Measurements from ENCODE around the gene ADCY10. TPM values are rescaled to one million over a fixed set of nuclear protein-coding genes. Genes with fewer than 3 reads are reported as not detected.

ADCY10 gene
- total and polyA plus RNA-seq, 2 experiments from 2014 or later, result 0.93 to 1.5 TPM

- no peak overlapping the region for H3K4me2 ChIP-seq
- H3K9me3 ChIP-seq (ENCODE audit: low read depth), result no peaks in the 10 kb centered on the region
- DNase-seq (ENCODE audit: low spot score), result no peak
- H3K4me3 ChIP-seq, result no peak overlapping the region
- no peaks in the 10 kb centered on the region for H3K79me2 ChIP-seq
- no peaks in the 10 kb centered on the region for H4K20me1 ChIP-seq (ENCODE audit: insufficient read depth, poor library complexity, severe bottlenecking)
- H3K36me3 ChIP-seq (replicated peaks; ENCODE audit: insufficient read depth, low read depth), result no peaks in the 10 kb centered on the region
- H3K9me2 ChIP-seq (replicated peaks; ENCODE audit: insufficient read depth), result no peaks in the 10 kb centered on the region
- H3K27ac ChIP-seq, result no peak overlapping the region
- no peak overlapping the region for H2AFZ ChIP-seq
- H3K27me3 ChIP-seq, result no peaks in the 10 kb centered on the region
- no peaks in the 10 kb centered on the region for H3K4me1 ChIP-seq (ENCODE audit: insufficient read depth)
- TF ChIP-seq CTCF (IDR thresholded peaks at IDR 0.05; ENCODE audit: poor library complexity) (no peak), EZH2 (IDR thresholded peaks at IDR 0.05; ENCODE audit: borderline replicate concordance) (no peak), EZH2phosphoT487 (IDR thresholded peaks at IDR 0.05; ENCODE audit: low read depth, severe bottlenecking, unreplicated experiment) (no peak)
- WGBS (ENCODE audit: low lambda C conversion rate, missing lambda C conversion rate), result 83% methylated on average over 4 of the region's 4 CpGs
These were observed 88.4 kb downstream of the ADCY10 start for GRCh38 chr1:167825419-167826079.

DNA sequence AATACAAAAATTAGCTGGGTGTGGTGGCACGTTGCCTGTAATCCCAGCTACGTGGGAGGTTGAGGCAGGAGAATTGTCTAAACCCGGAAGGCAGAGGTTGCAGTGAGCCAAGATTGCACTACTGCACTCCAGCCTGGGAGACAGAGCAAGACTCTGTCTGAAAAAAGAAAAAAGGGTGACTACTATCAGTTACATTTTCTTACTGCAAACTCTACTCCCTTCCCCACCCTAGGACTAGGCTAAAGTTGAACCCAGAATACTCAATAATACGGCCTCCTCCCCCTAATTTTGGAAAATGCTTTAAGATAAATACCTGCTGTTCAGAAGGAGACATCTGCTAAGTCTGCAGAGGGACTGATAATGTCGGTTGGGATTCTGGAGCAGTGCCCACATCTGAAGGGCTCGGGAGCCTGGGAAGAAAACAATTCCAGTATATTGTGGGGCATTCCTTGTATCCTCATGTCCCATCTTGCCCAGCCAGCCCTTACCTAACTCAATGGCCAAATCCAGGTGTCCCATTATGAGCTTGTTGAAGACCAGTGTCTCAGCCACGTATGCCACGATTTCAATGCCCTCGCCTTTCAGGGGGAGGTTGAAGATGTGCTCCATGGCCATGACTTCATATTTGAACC is 89.7 kb downstream of the ADCY10 start:
- no peak for DNase-seq (ENCODE audit: low spot score)
- H3K36me3 ChIP-seq (replicated peaks; ENCODE audit: insufficient read depth, low read depth), result no peaks in the 10 kb centered on the region
- H3K79me2 ChIP-seq, result no peaks in the 10 kb centered on the region
- H3K9me3 ChIP-seq (ENCODE audit: low read depth), result no peaks in the 10 kb centered on the region
- 80% methylated on average over 9 of the region's 9 CpGs for WGBS (ENCODE audit: low lambda C conversion rate, missing lambda C conversion rate)
- H4K20me1 ChIP-seq (ENCODE audit: insufficient read depth, poor library complexity, severe bottlenecking), result no peaks in the 10 kb centered on the region
- H3K9me2 ChIP-seq (replicated peaks; ENCODE audit: insufficient read depth), result no peaks in the 10 kb centered on the region
- TF ChIP-seq EZH2phosphoT487 (IDR thresholded peaks at IDR 0.05; ENCODE audit: low read depth, severe bottlenecking, unreplicated experiment), result no peak
- no peak for TF ChIP-seq EZH2 (IDR thresholded peaks at IDR 0.05; ENCODE audit: borderline replicate concordance)
- TF ChIP-seq CTCF (IDR thresholded peaks at IDR 0.05; ENCODE audit: poor library complexity), result no peak
- no peak overlapping the region for H3K4me2 ChIP-seq
- no peak overlapping the region for H3K4me3 ChIP-seq
- H3K4me1 ChIP-seq (ENCODE audit: insufficient read depth), result no peaks in the 10 kb centered on the region
- no peak overlapping the region for H2AFZ ChIP-seq
- no peaks in the 10 kb centered on the region for H3K27me3 ChIP-seq
- no peak overlapping the region for H3K27ac ChIP-seq

DNA sequence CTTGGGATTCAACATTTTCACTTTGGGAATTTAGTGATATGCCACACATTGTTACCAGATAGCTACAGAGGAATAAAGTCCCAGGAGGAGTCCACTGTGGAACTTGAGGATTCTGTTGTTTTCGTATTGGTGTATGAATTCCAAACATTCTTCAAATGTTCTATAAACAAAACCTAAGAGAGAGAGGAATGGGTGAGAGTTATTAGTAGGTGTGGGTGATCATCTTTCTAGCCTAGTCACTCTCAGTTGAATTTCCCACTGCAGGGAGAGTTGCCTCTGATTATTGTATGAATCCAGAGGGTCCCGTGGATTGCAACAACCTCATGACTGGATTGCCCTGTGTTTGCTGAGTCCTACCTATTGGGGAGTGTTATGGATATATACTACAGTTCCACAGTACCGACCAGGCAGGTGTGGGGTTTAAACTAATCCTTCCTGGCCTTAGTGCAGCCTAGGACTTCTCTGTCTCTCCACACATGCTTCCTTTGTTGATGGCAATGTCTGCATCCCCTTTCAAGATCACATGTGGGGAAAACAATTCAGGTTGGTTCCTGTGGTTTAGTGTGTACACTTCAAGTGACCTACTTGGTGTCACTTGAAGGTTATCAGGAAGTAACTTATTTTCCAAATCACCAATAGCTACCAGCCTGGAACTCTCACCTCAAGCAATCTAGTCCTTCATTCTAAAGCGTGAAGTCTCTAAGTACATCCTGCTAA is 91.8 kb downstream of the ADCY10 start:
- DNase-seq (ENCODE audit: low spot score), result no peak
- Histone ChIP-seq H3K4me3 (no peak overlapping the region), H3K4me1 (ENCODE audit: insufficient read depth) (peaks cover 4% of the 10 kb centered on the region), H3K9me3 (ENCODE audit: low read depth) (no peaks in the 10 kb centered on the region), H3K27ac (no peak overlapping the region), H3K79me2 (no peaks in the 10 kb centered on the region), H3K27me3 (no peaks in the 10 kb centered on the region), H3K36me3 (replicated peaks; ENCODE audit: insufficient read depth, low read depth) (no peaks in the 10 kb centered on the region), H2AFZ (no peak overlapping the region), H3K9me2 (replicated peaks; ENCODE audit: insufficient read depth) (no peaks in the 10 kb centered on the region), H3K4me2 (no peak overlapping the region), H4K20me1 (ENCODE audit: insufficient read depth, poor library complexity, severe bottlenecking) (no peaks in the 10 kb centered on the region)
- no peak for TF ChIP-seq CTCF (IDR thresholded peaks at IDR 0.05; ENCODE audit: poor library complexity)
- TF ChIP-seq EZH2phosphoT487 (IDR thresholded peaks at IDR 0.05; ENCODE audit: low read depth, severe bottlenecking, unreplicated experiment), result no peak
- TF ChIP-seq EZH2 (IDR thresholded peaks at IDR 0.05; ENCODE audit: borderline replicate concordance), result no peak
- WGBS (ENCODE audit: low lambda C conversion rate, missing lambda C conversion rate), result 69% methylated on average over 4 of the region's 4 CpGs

Data from hepatocyte (in vitro differentiated cells).